Measurements from ENCODE around the gene XPNPEP3. TPM values are rescaled to one million over a fixed set of nuclear protein-coding genes. Genes with fewer than 3 reads are reported as not detected.
"Not testable (repeated sequence)": the region's sequence is repeated elsewhere in the genome, so short reads cannot be mapped to it uniquely, and the experiment has no call there.

Gene XPNPEP3
- total RNA-seq, 4 donors from 2014 or later = 12.0 to 19.2 (median 14.0) TPM

- whole genome bisulfite sequencing, 2 donors = 74 to 81% methylated on average over 7 of the region's 7 CpGs
- TF ChIP-seq EP300 (IDR thresholded peaks at IDR 0.05) (no peak), POLR2A (IDR thresholded peaks at IDR 0.05) (no peak)
- TF ChIP-seq, protein P1, sequence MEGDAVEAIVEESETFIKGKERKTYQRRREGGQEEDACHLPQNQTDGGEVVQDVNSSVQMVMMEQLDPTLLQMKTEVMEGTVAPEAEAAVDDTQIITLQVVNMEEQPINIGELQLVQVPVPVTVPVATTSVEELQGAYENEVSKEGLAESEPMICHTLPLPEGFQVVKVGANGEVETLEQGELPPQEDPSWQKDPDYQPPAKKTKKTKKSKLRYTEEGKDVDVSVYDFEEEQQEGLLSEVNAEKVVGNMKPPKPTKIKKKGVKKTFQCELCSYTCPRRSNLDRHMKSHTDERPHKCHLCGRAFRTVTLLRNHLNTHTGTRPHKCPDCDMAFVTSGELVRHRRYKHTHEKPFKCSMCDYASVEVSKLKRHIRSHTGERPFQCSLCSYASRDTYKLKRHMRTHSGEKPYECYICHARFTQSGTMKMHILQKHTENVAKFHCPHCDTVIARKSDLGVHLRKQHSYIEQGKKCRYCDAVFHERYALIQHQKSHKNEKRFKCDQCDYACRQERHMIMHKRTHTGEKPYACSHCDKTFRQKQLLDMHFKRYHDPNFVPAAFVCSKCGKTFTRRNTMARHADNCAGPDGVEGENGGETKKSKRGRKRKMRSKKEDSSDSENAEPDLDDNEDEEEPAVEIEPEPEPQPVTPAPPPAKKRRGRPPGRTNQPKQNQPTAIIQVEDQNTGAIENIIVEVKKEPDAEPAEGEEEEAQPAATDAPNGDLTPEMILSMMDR (IDR thresholded peaks at IDR 0.05) = no peak
- Histone ChIP-seq H3K36me3 (peaks cover 0 to 95% (median 6%) of the 10 kb centered on the region in 3 donors), H3K4me3 (no peak overlapping the region), H3K4me1 (no peaks in the 10 kb centered on the region), H3K27me3 (no peaks in the 10 kb centered on the region), H3K9me3 (no peaks in the 10 kb centered on the region), H3K27ac (no peak overlapping the region)
- DNase-seq (ENCODE audit: low spot score in 2 of 2) = no peak
Observed at GRCh38 chr22:40826984-40827741, 29.8 kb upstream of the XPNPEP3 start.

DNA sequence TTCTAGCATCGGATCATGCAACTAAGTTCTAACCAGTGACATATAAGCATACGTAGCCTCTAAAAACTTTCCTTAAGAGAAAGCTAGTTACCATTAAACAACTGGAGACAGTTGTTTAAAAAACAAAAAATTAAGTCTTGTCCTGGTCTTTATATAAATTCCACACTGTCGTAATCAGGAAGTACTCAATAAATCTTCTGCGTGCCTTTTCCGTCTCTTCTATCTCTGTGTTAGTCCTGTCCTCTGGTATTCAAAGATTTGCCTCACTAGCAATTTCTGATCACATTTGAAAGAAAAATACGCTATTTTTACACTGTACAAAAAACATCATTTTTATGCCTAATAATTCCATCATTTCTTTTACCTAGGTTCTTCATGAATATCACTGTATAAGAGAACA is 27.8 kb upstream of the XPNPEP3 start:
- H3K9me3 ChIP-seq = no peaks in the 10 kb centered on the region
- 92% methylated on average over 6 of the region's 6 CpGs for WGBS, 2 donors
- DNase-seq (ENCODE audit: low spot score in 2 of 2) = no peak
- no peak overlapping the region for H3K4me3 ChIP-seq
- peaks cover 0 to 97% (median 11%) of the 10 kb centered on the region in 3 donors for H3K36me3 ChIP-seq
- TF ChIP-seq, protein P1 (IDR thresholded peaks at IDR 0.05) = no peak
- no peak for TF ChIP-seq POLR2A (IDR thresholded peaks at IDR 0.05)
- no peak for TF ChIP-seq EP300 (IDR thresholded peaks at IDR 0.05)
- no peak overlapping the region for H3K27ac ChIP-seq
- H3K4me1 ChIP-seq = no peaks in the 10 kb centered on the region
- H3K27me3 ChIP-seq = no peaks in the 10 kb centered on the region

DNA sequence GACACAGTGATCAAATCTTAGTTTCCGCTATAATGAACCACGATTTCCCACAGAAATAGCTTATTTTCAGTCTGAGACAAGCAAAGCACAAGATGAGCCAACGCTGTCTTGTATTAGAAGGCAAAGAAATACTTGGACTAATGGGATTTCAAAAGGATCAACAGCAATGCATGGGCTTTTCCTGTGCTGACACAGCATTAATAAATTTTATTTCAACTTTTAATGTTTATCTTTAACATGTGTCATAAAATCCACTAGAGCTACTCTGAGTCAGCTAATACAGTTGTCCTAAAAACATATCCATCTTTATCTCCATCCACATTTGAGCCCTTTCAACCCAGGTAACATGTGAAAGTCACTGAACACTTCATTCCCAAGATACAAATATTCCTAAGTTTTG is 22.3 kb upstream of the XPNPEP3 start:
- WGBS, 2 donors = 91 to 93% methylated on average over 3 of the region's 3 CpGs
- Histone ChIP-seq H3K4me3 (no peak overlapping the region), H3K9me3 (no peaks in the 10 kb centered on the region), H3K36me3 (peaks cover 0 to 99% (median 24%) of the 10 kb centered on the region in 3 donors), H3K27me3 (no peaks in the 10 kb centered on the region), H3K4me1 (no peaks in the 10 kb centered on the region), H3K27ac (no peak overlapping the region)
- TF ChIP-seq, protein P1 (IDR thresholded peaks at IDR 0.05) = no peak
- no peak for TF ChIP-seq POLR2A (IDR thresholded peaks at IDR 0.05)
- no peak for TF ChIP-seq EP300 (IDR thresholded peaks at IDR 0.05)
- DNase-seq (ENCODE audit: low spot score in 2 of 2) = no peak

DNA sequence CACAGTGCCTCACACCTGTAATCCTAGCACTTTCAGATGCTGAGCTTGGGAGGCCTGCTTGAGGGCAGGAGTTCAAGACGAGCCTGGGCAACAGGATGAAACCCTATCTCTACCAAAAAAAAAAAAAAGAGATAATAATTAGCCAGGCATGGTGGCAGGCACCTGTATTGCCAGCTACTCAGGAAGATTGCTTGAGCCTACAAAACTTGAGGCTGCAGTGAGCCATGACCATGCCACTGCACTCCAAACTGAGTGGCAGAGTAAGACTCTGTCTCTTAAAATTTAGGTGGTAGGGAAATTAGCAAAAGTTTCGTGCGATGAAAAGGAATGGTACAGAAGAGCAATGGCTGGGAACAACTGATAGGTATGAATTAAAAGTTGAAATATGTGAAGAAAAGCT is 18.5 kb upstream of the XPNPEP3 start:
- Histone ChIP-seq H3K9me3 (no peaks in the 10 kb centered on the region), H3K4me1 (peaks cover 0 to 11% (median 0%) of the 10 kb centered on the region in 4 donors), H3K27me3 (no peaks in the 10 kb centered on the region), H3K4me3 (no peak overlapping the region), H3K27ac (no peak overlapping the region), H3K36me3 (peaks cover 0 to 97% (median 20%) of the 10 kb centered on the region in 3 donors)
- DNase-seq (ENCODE audit: low spot score in 2 of 2) = no peak
- no peak for TF ChIP-seq EP300 (IDR thresholded peaks at IDR 0.05)
- no peak for TF ChIP-seq POLR2A (IDR thresholded peaks at IDR 0.05)
- TF ChIP-seq, protein P1 (IDR thresholded peaks at IDR 0.05) = no peak
- WGBS, 2 donors = 92 to 93% methylated on average over 3 of the region's 3 CpGs

DNA sequence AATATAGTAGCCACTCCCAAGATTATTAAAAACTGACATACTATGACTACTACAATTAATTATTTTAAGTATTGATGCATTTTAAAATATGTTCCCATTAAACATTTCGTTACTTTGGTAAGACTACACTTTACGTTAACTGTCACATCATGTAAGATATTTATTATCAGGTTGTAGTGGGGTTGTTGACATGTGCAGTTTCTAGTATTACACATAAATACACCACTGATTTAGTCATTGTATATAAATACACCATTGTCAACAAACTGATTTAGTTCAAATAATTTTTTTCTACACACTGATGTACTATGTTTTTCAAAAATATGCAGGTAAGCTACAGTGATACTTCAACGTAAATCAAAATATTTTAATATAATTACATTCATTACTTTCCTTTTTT is 12.0 kb upstream of the XPNPEP3 start:
- Histone ChIP-seq H3K36me3 (peaks cover 3 to 96% (median 4%) of the 10 kb centered on the region in 3 donors), H3K9me3 (no peaks in the 10 kb centered on the region), H3K27ac (no peak overlapping the region), H3K4me1 (peaks cover 0 to 12% (median 0%) of the 10 kb centered on the region in 4 donors), H3K27me3 (no peaks in the 10 kb centered on the region), H3K4me3 (no peak overlapping the region)
- no peak for DNase-seq (ENCODE audit: low spot score in 2 of 2)
- 94 to 96% methylated on average over 3 of the region's 3 CpGs for WGBS, 2 donors
- TF ChIP-seq POLR2A (IDR thresholded peaks at IDR 0.05) (no peak), EP300 (IDR thresholded peaks at IDR 0.05) (no peak)
- TF ChIP-seq, protein P1 (IDR thresholded peaks at IDR 0.05) = no peak

DNA sequence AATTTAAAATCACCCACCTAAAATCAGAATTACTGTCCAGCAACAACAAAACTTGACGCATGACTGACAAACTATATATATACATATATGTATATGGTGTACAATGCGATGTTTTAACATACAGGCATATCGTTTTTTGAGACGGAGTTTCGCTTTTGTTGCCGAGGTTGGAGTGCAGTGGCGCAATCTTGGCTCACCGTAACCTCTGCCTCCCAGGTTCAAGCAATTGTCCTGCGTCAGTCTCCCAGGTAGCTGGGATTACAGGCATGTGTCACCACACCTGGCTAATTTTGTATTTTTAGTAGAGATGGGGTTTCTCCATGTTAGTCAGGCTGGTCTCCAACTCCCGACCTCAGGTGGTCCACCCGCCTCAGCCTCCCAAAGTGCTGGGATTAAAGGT is 11.1 kb upstream of the XPNPEP3 start:
- H3K27me3 ChIP-seq; H3K9me3 ChIP-seq; H3K4me3 ChIP-seq; H3K27ac ChIP-seq; DNase-seq (ENCODE audit: low spot score in 2 of 2): not testable (repeated sequence)
- H3K36me3 ChIP-seq = peaks cover 3 to 93% (median 4%) of the 10 kb centered on the region in 3 donors
- 90 to 96% methylated on average over 11 of the region's 11 CpGs for WGBS, 2 donors
- peaks cover 0 to 16% (median 0%) of the 10 kb centered on the region in 4 donors for H3K4me1 ChIP-seq

Measured in tibial nerve (tissue), 4 donors.